ENCODE measurements around the gene UGP2.

The UGP2 gene

DNA sequence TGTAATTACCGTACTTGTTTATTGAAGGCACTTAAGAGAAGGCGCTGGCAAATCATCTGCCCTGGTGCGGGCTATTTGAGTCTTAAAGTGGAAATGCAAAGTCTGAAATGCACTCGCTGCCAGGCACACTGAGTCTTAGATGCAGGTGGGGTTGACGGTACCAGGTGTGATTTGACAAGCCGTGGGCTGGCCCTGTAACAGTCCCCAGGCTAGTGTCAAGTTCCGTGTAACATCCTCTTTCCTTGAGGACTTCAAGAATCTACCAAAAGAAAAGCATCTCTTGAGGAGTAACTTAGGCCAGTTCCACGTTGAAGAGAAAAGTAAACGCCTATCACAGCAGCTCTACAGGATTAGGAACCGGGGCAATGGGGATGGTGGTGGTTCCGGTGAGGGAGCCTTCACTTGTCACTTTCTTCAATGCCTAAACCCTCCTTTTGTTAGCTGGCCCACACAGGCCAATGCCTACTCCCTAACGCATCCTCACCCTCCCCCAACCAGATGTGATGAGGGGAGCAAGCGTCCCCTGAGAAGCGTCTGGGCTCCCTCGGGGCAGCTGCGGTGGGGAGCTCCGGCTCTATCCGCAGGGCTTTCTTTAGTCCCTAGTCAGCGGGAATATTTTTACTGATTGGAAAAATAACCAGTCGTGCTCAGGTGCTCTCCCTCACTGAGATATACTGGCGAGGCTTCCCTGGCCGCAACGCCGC is 1.5 kb upstream of the UGP2 start:
- Histone ChIP-seq H2AFZ (ENCODE audit: low read length) (no peak overlapping the region), H3K4me3 (ENCODE audit: low read depth, low read length, poor library complexity, severe bottlenecking) (peak overlapping the region; percentile 76), H3K36me3 (ENCODE audit: insufficient read depth, low read length) (peaks cover 26% of the 10 kb centered on the region), H3K9ac (ENCODE audit: low read length) (peak overlapping the region; percentile 87), H3K79me2 (ENCODE audit: insufficient read depth, low read length) (peaks cover 35% of the 10 kb centered on the region), H4K20me1 (ENCODE audit: insufficient read depth, low read length) (no peaks in the 10 kb centered on the region), H3K27me3 (ENCODE audit: insufficient read depth, low read length) (no peaks in the 10 kb centered on the region), H3K9me2 (ENCODE audit: low read depth, low read length) (no peaks in the 10 kb centered on the region), H3K27ac (ENCODE audit: low read depth, low read length, poor library complexity, severe bottlenecking) (peak overlapping the region; percentile 96), H3K4me1 (ENCODE audit: insufficient read depth, low read length, severe bottlenecking) (peaks cover 57% of the 10 kb centered on the region), H3K4me2 (ENCODE audit: low read length) (peak overlapping the region; percentile 98), H3K9me3 (ENCODE audit: low read length) (no peaks in the 10 kb centered on the region), H3F3A (ENCODE audit: insufficient read depth, low read length) (no peaks in the 10 kb centered on the region)
- TF ChIP-seq CTCF (IDR thresholded peaks at IDR 0.05; ENCODE audit: low read length) (no peak), EZH2 (IDR thresholded peaks at IDR 0.05; ENCODE audit: borderline replicate concordance, low read length) (no peak)

DNA sequence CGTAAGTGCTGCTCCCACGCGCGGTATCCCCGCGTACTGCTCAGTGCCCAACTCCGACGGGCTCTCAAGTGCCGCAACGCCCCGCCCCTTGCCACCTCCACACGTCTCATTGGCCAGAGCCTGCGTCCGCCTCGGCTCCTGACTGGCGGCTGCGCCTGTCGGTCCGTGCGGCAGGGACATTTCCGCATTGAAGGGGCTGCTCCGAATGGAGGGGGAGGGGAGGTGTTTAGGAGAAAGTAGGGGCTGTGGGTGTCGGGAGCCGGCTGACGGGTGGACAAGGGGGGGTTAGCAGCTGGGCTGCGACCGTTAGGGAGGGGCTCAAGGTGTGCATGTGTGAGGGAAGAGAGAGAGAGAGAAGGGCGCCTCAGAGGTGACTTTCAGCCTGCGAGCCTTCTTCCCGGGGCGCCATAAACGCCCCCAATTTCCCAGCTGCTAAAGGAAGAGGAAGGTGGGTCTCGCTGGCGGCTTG is 877 bp upstream of the UGP2 start:
- Histone ChIP-seq H2AFZ (ENCODE audit: low read length) (no peak overlapping the region), H3K4me3 (ENCODE audit: low read depth, low read length, poor library complexity, severe bottlenecking) (peak overlapping the region; percentile 76), H3K9me2 (ENCODE audit: low read depth, low read length) (no peaks in the 10 kb centered on the region), H3K9ac (ENCODE audit: low read length) (peak overlapping the region; percentile 87), H3K4me1 (ENCODE audit: insufficient read depth, low read length, severe bottlenecking) (peaks cover 57% of the 10 kb centered on the region), H3K79me2 (ENCODE audit: insufficient read depth, low read length) (peaks cover 41% of the 10 kb centered on the region), H3K36me3 (ENCODE audit: insufficient read depth, low read length) (peaks cover 32% of the 10 kb centered on the region), H4K20me1 (ENCODE audit: insufficient read depth, low read length) (no peaks in the 10 kb centered on the region), H3K27me3 (ENCODE audit: insufficient read depth, low read length) (no peaks in the 10 kb centered on the region), H3F3A (ENCODE audit: insufficient read depth, low read length) (no peaks in the 10 kb centered on the region), H3K4me2 (ENCODE audit: low read length) (peak overlapping the region; percentile 98), H3K9me3 (ENCODE audit: low read length) (peaks cover 4% of the 10 kb centered on the region), H3K27ac (ENCODE audit: low read depth, low read length, poor library complexity, severe bottlenecking) (peak overlapping the region; percentile 96)
- no peak for TF ChIP-seq EZH2 (IDR thresholded peaks at IDR 0.05; ENCODE audit: borderline replicate concordance, low read length)
- TF ChIP-seq CTCF (IDR thresholded peaks at IDR 0.05; ENCODE audit: low read length): no peak

GRCh38 chr2:63842149-63843061 is 709 bp downstream of the UGP2 start:
- H3K79me2 ChIP-seq (ENCODE audit: insufficient read depth, low read length): peaks cover 57% of the 10 kb centered on the region
- H3K9ac ChIP-seq (ENCODE audit: low read length): peak overlapping the region; percentile 87
- no peaks in the 10 kb centered on the region for H4K20me1 ChIP-seq (ENCODE audit: insufficient read depth, low read length)
- peaks cover 49% of the 10 kb centered on the region for H3K4me1 ChIP-seq (ENCODE audit: insufficient read depth, low read length, severe bottlenecking)
- H3K9me2 ChIP-seq (ENCODE audit: low read depth, low read length): no peaks in the 10 kb centered on the region
- peaks cover 48% of the 10 kb centered on the region for H3K36me3 ChIP-seq (ENCODE audit: insufficient read depth, low read length)
- peak overlapping the region; percentile 98 for H3K4me2 ChIP-seq (ENCODE audit: low read length)
- H3K4me3 ChIP-seq (ENCODE audit: low read depth, low read length, poor library complexity, severe bottlenecking): peak overlapping the region; percentile 76
- peaks cover 14% of the 10 kb centered on the region for H3K9me3 ChIP-seq (ENCODE audit: low read length)
- peak overlapping the region; percentile 96 for H3K27ac ChIP-seq (ENCODE audit: low read depth, low read length, poor library complexity, severe bottlenecking)
- no peak for TF ChIP-seq EZH2 (IDR thresholded peaks at IDR 0.05; ENCODE audit: borderline replicate concordance, low read length)
- no peak for TF ChIP-seq CTCF (IDR thresholded peaks at IDR 0.05; ENCODE audit: low read length)
- no peaks in the 10 kb centered on the region for H3K27me3 ChIP-seq (ENCODE audit: insufficient read depth, low read length)
- no peak overlapping the region for H2AFZ ChIP-seq (ENCODE audit: low read length)
- H3F3A ChIP-seq (ENCODE audit: insufficient read depth, low read length): no peaks in the 10 kb centered on the region
